ENCODE measurements around the gene EMSY. TPM values are rescaled to one million over a fixed set of nuclear protein-coding genes. Genes with fewer than 3 reads are reported as not detected.

The EMSY gene
- total and polyA plus RNA-seq, 2 of the 13 experiments (the other 11 are each of a cell fraction or from before 2014, with no cell fraction given), result 11.6 to 18.5 TPM

GRCh38 chr11:76599041-76600013, 154.5 kb downstream of the EMSY start:
- H3K4me2 ChIP-seq (ENCODE audit: low read depth, low read length), result no peak overlapping the region
- H3K4me1 ChIP-seq (ENCODE audit: insufficient read depth, low read length), result no peaks in the 10 kb centered on the region
- ChIA-PET POLR2A (no interaction called here), CTCF (ENCODE audit: low intra/inter-chr PET ratio, low total read pairs) (interaction anchor here (0.7 kb wide), 1 partner anchor 81 kb away, joined by 3 read pairs; no protein-coding TSS in a partner anchor)
- no TSS peak for BruUV-seq (replicated peaks)
- H3K9ac ChIP-seq (ENCODE audit: insufficient read depth, low read depth, low read length), result no peak overlapping the region
- FAIRE-seq (no peak), DNase-seq (ENCODE audit: low spot score) (no peak), ATAC-seq (peak; percentile 53)
- H3K9me3 ChIP-seq (ENCODE audit: low read length), result no peaks in the 10 kb centered on the region
- intact Hi-C loops (cut with micrococcal nuclease; ENCODE audit: unreplicated experiment), result loop anchor here (5.0 kb wide), 1 partner anchor 83 kb away; no protein-coding TSS in a partner anchor
- H3K79me2 ChIP-seq (ENCODE audit: insufficient read depth, low read length), result no peaks in the 10 kb centered on the region
- 51% methylated on average over 16 of the region's 18 CpGs for WGBS (ENCODE audit: low lambda C conversion rate)
- H4K20me1 ChIP-seq (ENCODE audit: insufficient read depth, low read length), result no peaks in the 10 kb centered on the region
- no peaks in the 10 kb centered on the region for H3K36me3 ChIP-seq (replicated peaks in 1 of 2; ENCODE audit: control insufficient read depth in 1 of 2, insufficient read depth in 2 of 2, low read length in 2 of 2)
- TF ChIP-seq CENPBD1 (CRISPR knock-in tag; IDR thresholded peaks at IDR 0.05; ENCODE audit: borderline replicate concordance, low read depth), result no peak
- no peak for TF ChIP-seq MED13 (CRISPR knock-in tag; IDR thresholded peaks at IDR 0.05)
- TF ChIP-seq HNRNPLL (IDR thresholded peaks at IDR 0.05; ENCODE audit: low read depth, low read length, poor library complexity, severe bottlenecking), result no peak
- no peak for TF ChIP-seq PTBP1 (IDR thresholded peaks at IDR 0.05; ENCODE audit: low read depth, low read length, poor library complexity, severe bottlenecking)
- no peak for TF ChIP-seq ZBTB26 (CRISPR knock-in tag; IDR thresholded peaks at IDR 0.05; ENCODE audit: borderline replicate concordance)
- TF ChIP-seq HHEX (CRISPR knock-in tag; IDR thresholded peaks at IDR 0.05), result no peak
- no peak for TF ChIP-seq ZNF776 (CRISPR knock-in tag; IDR thresholded peaks at IDR 0.05)
- no peak for TF ChIP-seq ETV5 (CRISPR knock-in tag; IDR thresholded peaks at IDR 0.05; ENCODE audit: borderline replicate concordance)
- no peak for TF ChIP-seq ARHGAP35 (CRISPR knock-in tag; IDR thresholded peaks at IDR 0.05; ENCODE audit: borderline replicate concordance)
- no peak for TF ChIP-seq RORA (CRISPR knock-in tag; IDR thresholded peaks at IDR 0.05)
- no peak for TF ChIP-seq TFDP1 (CRISPR knock-in tag; IDR thresholded peaks at IDR 0.05; ENCODE audit: borderline replicate concordance)
- no peak for TF ChIP-seq ZNF558 (CRISPR knock-in tag; IDR thresholded peaks at IDR 0.05; ENCODE audit: borderline replicate concordance)
- no peak for TF ChIP-seq SP140L (CRISPR knock-in tag; IDR thresholded peaks at IDR 0.05; ENCODE audit: borderline replicate concordance)
- TF ChIP-seq ZFP90 (CRISPR knock-in tag; IDR thresholded peaks at IDR 0.05; ENCODE audit: borderline replicate concordance), result no peak
- TF ChIP-seq TCF12 (IDR thresholded peaks at IDR 0.05), result no peak
- TF ChIP-seq TCF12 (CRISPR knock-in tag; IDR thresholded peaks at IDR 0.05), result no peak
- TF ChIP-seq ZNF251 (CRISPR knock-in tag; IDR thresholded peaks at IDR 0.05), result no peak
- TF ChIP-seq ADNP (CRISPR knock-in tag; IDR thresholded peaks at IDR 0.05), result no peak
- in situ Hi-C loops (cut with HindIII; ENCODE audit: extremely low pct_ligation_motif_present, low pct_unique_long_range_greater_than_20kb), result no loop called here
- H2AFZ ChIP-seq (ENCODE audit: low read length), result no peak overlapping the region
- H3K27ac ChIP-seq (ENCODE audit: extremely low read length, insufficient read depth, low read length), result no peak overlapping the region
- H3K27me3 ChIP-seq (ENCODE audit: control insufficient read depth in 1 of 2, insufficient read depth in 2 of 2, low read length in 2 of 2), result peaks cover 4 to 38% of the 10 kb centered on the region in 2 experiments
- no peak overlapping the region for H3K4me3 ChIP-seq (replicated peaks in 1 of 3; ENCODE audit: insufficient read depth in 1 of 3, low read depth in 2 of 3, low read length in 3 of 3)
